PFSK-1 (cell line): ENCODE results near the gene S1PR4.

Experiments used
- FOXP2 ChIP-seq: optimal IDR thresholded peaks from 2 replicates; pipeline ENCODE3; 2011; ENCODE audit warnings: borderline replicate concordance, control low read depth, inconsistent platforms; ENCODE audit not compliant: insufficient read depth; ENCODE audit errors: extremely low read length, extremely low read depth
- POLR2AphosphoS5 ChIP-seq: IDR thresholded peaks from 2 replicates; pipeline ENCODE4 v1.6.1; 2012; ENCODE audit warnings: low read depth, mild to moderate bottlenecking, control low read depth, low read length, moderate library complexity
- SIN3A ChIP-seq: IDR thresholded peaks from 2 replicates; pipeline ENCODE4 v1.6.1; 2012; ENCODE audit warnings: mild to moderate bottlenecking, low read length, moderate library complexity, borderline replicate concordance; ENCODE audit not compliant: insufficient read depth
- TAF1 ChIP-seq: IDR thresholded peaks from 2 replicates; pipeline ENCODE4 v1.6.1; 2012; ENCODE audit warnings: low read length, control low read depth, borderline replicate concordance; ENCODE audit not compliant: insufficient read depth
- TF ChIP-seq, protein P1 (sequence below), 2 experiments: IDR thresholded peaks; 2 replicates each; pipeline versions ENCODE4 v1.6.1 to v1.8.0; 2011 to 2012; ENCODE audit warnings: low read depth in 2 of 2, low read length in 2 of 2, control low read depth in 1 of 2, inconsistent platforms in 1 of 2, mild to moderate bottlenecking in 1 of 2, moderate library complexity in 1 of 2; ENCODE audit not compliant: insufficient read depth in 1 of 2

The S1PR4 gene

GRCh38 chr19:3149089-3149488, 29.5 kb upstream of the S1PR4 start:
- TF ChIP-seq FOXP2, result no peak
- no peak for TF ChIP-seq SIN3A
- TF ChIP-seq, protein P1, sequence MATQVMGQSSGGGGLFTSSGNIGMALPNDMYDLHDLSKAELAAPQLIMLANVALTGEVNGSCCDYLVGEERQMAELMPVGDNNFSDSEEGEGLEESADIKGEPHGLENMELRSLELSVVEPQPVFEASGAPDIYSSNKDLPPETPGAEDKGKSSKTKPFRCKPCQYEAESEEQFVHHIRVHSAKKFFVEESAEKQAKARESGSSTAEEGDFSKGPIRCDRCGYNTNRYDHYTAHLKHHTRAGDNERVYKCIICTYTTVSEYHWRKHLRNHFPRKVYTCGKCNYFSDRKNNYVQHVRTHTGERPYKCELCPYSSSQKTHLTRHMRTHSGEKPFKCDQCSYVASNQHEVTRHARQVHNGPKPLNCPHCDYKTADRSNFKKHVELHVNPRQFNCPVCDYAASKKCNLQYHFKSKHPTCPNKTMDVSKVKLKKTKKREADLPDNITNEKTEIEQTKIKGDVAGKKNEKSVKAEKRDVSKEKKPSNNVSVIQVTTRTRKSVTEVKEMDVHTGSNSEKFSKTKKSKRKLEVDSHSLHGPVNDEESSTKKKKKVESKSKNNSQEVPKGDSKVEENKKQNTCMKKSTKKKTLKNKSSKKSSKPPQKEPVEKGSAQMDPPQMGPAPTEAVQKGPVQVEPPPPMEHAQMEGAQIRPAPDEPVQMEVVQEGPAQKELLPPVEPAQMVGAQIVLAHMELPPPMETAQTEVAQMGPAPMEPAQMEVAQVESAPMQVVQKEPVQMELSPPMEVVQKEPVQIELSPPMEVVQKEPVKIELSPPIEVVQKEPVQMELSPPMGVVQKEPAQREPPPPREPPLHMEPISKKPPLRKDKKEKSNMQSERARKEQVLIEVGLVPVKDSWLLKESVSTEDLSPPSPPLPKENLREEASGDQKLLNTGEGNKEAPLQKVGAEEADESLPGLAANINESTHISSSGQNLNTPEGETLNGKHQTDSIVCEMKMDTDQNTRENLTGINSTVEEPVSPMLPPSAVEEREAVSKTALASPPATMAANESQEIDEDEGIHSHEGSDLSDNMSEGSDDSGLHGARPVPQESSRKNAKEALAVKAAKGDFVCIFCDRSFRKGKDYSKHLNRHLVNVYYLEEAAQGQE (IDR thresholded peaks at IDR 0.05; ENCODE audit: insufficient read depth in 1 of 2, low read depth in 2 of 2, low read length in 2 of 2), result no peak
- TF ChIP-seq POLR2AphosphoS5, result no peak
- TF ChIP-seq TAF1, result no peak

DNA sequence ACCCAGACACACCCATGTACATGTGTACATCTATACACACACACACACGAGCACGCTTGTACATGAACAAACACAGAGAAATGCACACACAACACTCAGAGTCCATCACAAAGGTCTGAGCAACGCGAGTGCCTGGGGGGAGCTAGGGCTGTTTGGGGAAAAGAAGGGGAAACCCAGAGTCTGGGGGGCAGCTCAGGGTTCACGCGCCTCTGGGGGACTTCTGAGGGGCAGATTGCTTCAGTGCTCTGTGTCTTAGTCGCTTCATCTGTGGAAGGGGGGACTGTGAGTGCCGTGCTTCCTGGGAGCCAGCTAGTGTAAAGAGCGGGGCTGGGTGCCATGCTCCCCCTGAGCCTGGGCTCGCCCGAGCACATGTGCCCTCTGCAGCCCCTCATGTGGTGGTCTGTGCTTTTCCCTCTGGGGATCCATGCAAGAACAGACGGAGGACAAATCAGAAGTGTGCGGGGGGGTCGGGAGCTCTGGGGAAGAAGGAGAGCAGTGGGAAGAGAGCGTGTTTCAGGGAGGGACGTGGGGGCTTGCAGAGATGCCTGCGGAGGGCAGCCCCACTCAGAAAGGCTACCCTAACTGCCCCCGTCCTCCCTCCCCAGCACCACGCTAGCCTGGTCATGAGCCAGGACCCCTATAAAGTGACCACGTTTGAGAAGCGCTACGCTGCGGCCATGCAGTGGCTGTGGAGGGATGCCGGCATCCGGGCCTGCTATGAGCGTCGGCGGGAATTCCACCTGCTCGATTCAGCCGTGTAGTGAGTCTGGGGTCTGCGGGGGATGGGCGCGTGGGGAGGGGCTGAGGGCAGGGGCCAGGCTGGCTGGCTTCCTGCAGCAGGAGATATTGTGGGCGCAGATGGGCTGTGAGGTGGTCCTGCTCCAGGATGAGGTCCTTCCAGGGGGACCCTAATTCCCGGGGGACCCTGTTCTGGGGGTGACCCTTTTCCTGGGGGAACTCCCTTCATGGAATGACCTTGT, 28.8 kb upstream of the S1PR4 start:
- TF ChIP-seq, protein P1 (IDR thresholded peaks at IDR 0.05; ENCODE audit: insufficient read depth in 1 of 2, low read depth in 2 of 2, low read length in 2 of 2), result no peak
- TF ChIP-seq SIN3A (no peak), FOXP2 (no peak), POLR2AphosphoS5 (no peak), TAF1 (no peak)

DNA sequence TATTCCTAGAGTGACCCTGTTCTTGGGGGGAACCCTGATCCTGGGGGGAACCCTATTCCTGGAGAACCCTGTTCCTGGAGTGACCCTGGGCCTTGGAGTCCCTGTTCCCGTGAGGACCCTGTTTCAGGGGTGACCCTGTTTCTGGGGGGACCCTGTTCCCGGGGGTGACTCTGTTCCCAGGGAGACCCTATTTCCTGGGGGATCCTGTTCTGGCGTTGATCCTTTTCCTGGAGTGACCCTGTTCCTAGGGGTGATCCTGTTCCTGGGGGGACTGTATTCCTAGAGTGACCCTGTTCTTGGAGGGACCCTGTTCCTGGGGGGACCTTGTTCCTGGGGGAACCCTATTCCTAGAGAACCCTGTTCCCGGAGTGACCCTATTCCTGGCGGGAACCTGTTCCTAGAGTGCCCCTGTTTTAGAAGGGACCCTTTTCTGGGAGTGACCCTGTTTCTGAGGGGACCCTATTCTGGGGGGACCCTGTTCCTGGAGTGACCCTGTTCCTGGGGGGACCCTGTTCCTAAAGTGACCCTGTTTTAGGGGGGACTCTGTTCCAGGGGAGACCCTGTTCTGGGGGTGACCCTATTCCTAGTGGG, 27.7 kb upstream of the S1PR4 start:
- no peak for TF ChIP-seq SIN3A
- TF ChIP-seq, protein P1 (IDR thresholded peaks at IDR 0.05; ENCODE audit: insufficient read depth in 1 of 2, low read depth in 2 of 2, low read length in 2 of 2), result no peak
- no peak for TF ChIP-seq TAF1
- no peak for TF ChIP-seq FOXP2
- no peak for TF ChIP-seq POLR2AphosphoS5

DNA sequence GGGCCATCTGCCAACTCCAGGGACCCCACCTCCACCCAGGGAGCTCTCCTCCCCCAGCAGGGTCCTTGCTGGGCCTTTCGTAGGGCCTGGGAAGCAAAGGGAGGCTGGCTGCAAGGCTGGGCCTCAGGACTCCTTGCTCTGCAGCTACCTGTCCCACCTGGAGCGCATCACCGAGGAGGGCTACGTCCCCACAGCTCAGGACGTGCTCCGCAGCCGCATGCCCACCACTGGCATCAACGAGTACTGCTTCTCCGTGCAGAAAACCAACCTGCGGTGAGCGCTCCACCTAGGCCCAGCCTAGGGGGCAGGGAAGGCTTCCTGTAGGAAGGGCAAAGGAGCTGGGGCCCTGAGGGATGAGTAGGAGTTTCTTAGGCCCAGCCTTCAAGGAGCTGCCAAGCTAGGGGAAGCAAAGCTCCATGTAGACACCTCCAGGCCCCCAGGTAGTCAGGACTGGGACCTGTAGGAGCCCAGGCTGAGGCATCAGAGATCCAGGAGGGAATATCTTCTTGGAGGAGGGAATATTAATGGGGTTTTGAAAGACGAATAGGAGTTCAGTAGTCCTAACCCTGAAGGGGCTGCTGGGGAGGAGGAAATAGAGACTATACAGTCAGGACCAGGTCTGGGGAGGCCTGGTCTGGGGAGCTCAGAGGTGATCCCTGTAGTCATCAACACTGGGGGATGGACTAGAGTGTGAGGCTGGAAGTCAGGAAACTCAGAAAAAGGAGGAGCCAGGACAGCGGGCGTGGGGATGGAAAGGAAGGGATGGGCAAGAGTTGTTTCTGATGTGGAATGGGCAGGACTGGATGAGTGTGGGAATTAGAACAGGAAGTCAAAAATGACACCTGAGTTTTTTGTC, 26.8 kb upstream of the S1PR4 start:
- TF ChIP-seq TAF1, result no peak
- TF ChIP-seq, protein P1 (IDR thresholded peaks at IDR 0.05; ENCODE audit: insufficient read depth in 1 of 2, low read depth in 2 of 2, low read length in 2 of 2), result no peak
- no peak for TF ChIP-seq POLR2AphosphoS5
- TF ChIP-seq FOXP2, result no peak
- TF ChIP-seq SIN3A, result no peak
